ENCODE measurements around the gene MGLL. TPM values are rescaled to one million over a fixed set of nuclear protein-coding genes. Genes with fewer than 3 reads are reported as not detected.
A peak's percentile ranks its signal among the peaks of the same experiment; 100 is the strongest.

Gene MGLL
- total RNA-seq, 1 donor from 2014 or later, result 9.4 TPM

DNA sequence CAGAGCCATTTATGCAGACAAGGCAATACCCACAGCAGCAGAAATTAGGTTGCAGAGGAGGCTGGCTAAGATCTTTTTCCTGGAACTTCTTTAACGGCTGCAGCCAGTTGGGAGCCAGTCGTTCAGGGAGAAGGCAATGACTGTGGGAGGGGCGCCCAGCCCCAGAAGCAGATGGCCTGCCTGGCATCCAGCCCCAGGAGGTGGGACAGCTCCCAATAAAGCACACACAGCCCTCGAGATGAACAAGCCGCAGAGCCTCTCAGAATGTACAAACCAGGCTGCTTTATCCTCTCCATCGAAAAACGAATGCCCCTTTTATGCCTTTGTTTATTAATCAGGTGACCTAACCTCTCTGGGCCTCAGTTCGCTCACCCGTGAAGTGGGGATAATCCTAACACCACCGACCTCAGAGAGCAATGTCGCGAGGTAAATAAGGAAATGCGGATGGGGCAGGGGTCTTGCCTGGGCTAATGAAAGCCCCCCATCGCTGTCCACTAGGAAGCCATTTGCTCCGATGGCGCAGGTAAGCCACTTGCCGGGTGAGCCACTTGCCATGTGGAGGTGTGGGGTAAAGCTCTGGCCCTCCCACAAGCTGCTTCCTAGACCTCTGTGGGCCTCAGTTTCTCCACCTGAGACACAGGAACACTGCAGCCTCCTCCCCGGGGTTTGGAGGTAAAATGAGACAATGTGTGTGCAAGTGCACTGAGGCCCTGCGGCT lies 35.8 kb downstream of the MGLL start:
- TF ChIP-seq CTCF (conservative IDR thresholded peaks at IDR 0.05), result no peak
- H3K4me3 Mint-ChIP-seq, result no peak overlapping the region
- H3K36me3 Mint-ChIP-seq, result no peaks in the 10 kb centered on the region
- H3K4me1 Mint-ChIP-seq (ENCODE audit: unreplicated experiment), result peaks cover 43% of the 10 kb centered on the region
- H3K27me3 Mint-ChIP-seq, result peaks cover 3% of the 10 kb centered on the region
- no peak for DNase-seq (ENCODE audit: extremely low spot score, unreplicated experiment)
- no peak overlapping the region for H3K27ac Mint-ChIP-seq
- no peaks in the 10 kb centered on the region for H3K9me3 Mint-ChIP-seq

DNA sequence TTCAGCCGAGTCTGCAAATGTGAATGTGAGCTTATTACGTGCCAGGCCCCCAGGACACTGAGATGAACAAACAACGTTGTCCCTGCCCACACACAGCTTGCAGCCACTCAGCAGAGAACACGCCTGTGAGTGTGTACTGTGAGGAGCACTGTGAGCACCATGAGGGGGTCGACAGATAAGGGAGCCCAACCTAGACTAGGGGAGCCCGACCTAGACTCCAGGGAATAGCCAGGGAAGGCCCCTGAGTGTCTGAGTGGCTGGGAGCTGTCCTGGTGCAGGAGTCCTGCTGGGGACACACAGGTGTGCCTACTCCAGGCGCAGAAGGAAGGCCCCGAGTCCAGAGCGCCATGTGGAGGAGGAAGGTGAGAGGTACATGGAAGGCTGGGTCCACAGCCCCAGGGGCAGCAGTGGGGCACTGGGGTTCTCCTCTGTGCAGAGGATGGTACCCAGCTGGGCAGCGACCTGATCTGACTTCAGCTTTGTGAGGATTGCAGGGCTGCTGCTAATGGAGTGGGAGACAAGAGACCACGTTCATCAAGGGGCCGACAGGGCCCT lies 36.5 kb downstream of the MGLL start:
- Mint-ChIP-seq H3K27me3 (peaks cover 3% of the 10 kb centered on the region), H3K4me3 (no peak overlapping the region), H3K36me3 (no peaks in the 10 kb centered on the region), H3K27ac (no peak overlapping the region), H3K9me3 (no peaks in the 10 kb centered on the region), H3K4me1 (ENCODE audit: unreplicated experiment) (peaks cover 38% of the 10 kb centered on the region)
- TF ChIP-seq CTCF (conservative IDR thresholded peaks at IDR 0.05), result no peak
- DNase-seq (ENCODE audit: extremely low spot score, unreplicated experiment), result no peak

GRCh38 chr3:127784865-127785710 lies 37.2 kb downstream of the MGLL start:
- Mint-ChIP-seq H3K27me3 (peaks cover 3% of the 10 kb centered on the region), H3K4me3 (no peak overlapping the region)

GRCh38 chr3:127784283-127784682 lies 38.0 kb downstream of the MGLL start:
- DNase-seq (ENCODE audit: extremely low spot score, unreplicated experiment), result no peak
- peaks cover 6% of the 10 kb centered on the region for H3K27me3 Mint-ChIP-seq
- no peak overlapping the region for H3K27ac Mint-ChIP-seq
- H3K9me3 Mint-ChIP-seq, result peaks cover 3% of the 10 kb centered on the region
- TF ChIP-seq CTCF (conservative IDR thresholded peaks at IDR 0.05), result no peak
- no peak overlapping the region for H3K4me3 Mint-ChIP-seq
- H3K4me1 Mint-ChIP-seq (ENCODE audit: unreplicated experiment), result peaks cover 30% of the 10 kb centered on the region
- no peaks in the 10 kb centered on the region for H3K36me3 Mint-ChIP-seq

More at GRCh38 chr3:127784865-127785710, 37.2 kb downstream of the MGLL start:
- H3K36me3 Mint-ChIP-seq, result no peaks in the 10 kb centered on the region
- H3K4me1 Mint-ChIP-seq (ENCODE audit: unreplicated experiment), result peaks cover 31% of the 10 kb centered on the region
- no peaks in the 10 kb centered on the region for H3K9me3 Mint-ChIP-seq
- DNase-seq (ENCODE audit: extremely low spot score, unreplicated experiment), result no peak
- no peak overlapping the region for H3K27ac Mint-ChIP-seq
- TF ChIP-seq CTCF (conservative IDR thresholded peaks at IDR 0.05), result no peak

DNA sequence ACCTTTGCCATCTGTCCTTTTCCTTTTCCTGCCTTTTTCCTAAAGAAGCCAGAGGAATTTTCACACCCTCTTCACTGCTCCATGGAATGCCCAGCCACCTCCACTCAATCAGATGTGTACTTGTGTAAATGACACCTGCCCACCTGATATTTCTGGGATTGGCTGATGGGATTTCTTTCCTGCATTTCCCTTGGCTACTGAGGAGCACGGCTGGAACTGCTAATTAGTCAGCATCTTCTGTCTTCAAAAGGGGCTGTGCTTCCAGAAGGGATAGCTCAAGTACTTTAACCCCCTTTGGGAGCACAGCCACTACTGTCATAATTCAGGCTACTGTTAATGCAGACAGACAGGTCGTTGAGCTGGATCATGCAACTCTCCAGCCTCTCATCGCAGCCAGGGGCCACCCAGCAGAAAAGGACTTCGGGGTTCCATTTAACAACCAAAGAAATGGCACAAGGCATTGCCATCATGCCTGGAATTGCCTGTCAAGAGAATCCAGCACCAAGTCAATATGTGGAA lies 38.6 kb downstream of the MGLL start:
- no peak for DNase-seq (ENCODE audit: extremely low spot score, unreplicated experiment)
- H3K36me3 Mint-ChIP-seq, result no peaks in the 10 kb centered on the region
- peak overlapping the region; percentile 17 for H3K27ac Mint-ChIP-seq
- H3K9me3 Mint-ChIP-seq, result peaks cover 3% of the 10 kb centered on the region
- peaks cover 28% of the 10 kb centered on the region for H3K4me1 Mint-ChIP-seq (ENCODE audit: unreplicated experiment)
- no peak overlapping the region for H3K4me3 Mint-ChIP-seq
- TF ChIP-seq CTCF (conservative IDR thresholded peaks at IDR 0.05), result no peak
- peaks cover 6% of the 10 kb centered on the region for H3K27me3 Mint-ChIP-seq
